PC-9 (cell line): Measurements from ENCODE around the gene RABIF. TPM values are rescaled to one million over a fixed set of nuclear protein-coding genes. Genes with fewer than 3 reads are reported as not detected.

Experiments
- BruUV-seq: library from RNA; stranded (reverse); fragments of 400-500 nt; replicated peaks from 2 replicates; lab custom pipeline; 2021; lab: Mats Ljungman, UMichigan
- CTCF ChIA-PET: fragments of 300-600 bp; sonication (Branson Sonifier 250); formaldehyde crosslinking; loops from one replicate; lab custom pipeline; 2022; ENCODE audit warnings: antibody characterized with exemption; lab: Charles Lee
- POLR2A ChIA-PET: fragments of 300-600 bp; sonication (Branson Sonifier 250); formaldehyde crosslinking; loops from one replicate; lab custom pipeline; 2022; ENCODE audit warnings: antibody characterized with exemption; ENCODE audit not compliant: unreplicated experiment; lab: Charles Lee
- DNase-seq, 2 experiments: peaks; one replicate each; pipeline versions ENCODE4 v3.0.0 to v3.0.0-alpha.2; 2015 to 2022; ENCODE audit warnings: mixed read lengths in 1 of 2
- H2AFZ ChIP-seq: fragments of 200-600 bp; sonication (generic); 2 replicates; pipeline ENCODE4 v1.8.1; 2017; ENCODE audit warnings: antibody characterized with exemption
- H3F3A ChIP-seq: fragments of 200-600 bp; sonication (generic); 2 replicates; pipeline ENCODE4 v1.8.1; 2017; ENCODE audit warnings: antibody characterized with exemption, mild to moderate bottlenecking, low read depth; ENCODE audit not compliant: insufficient read depth
- H3K27ac ChIP-seq: fragments of 200-600 bp; sonication (generic); 2 replicates; pipeline ENCODE4 v1.6.1; 2016; ENCODE audit warnings: mixed run types
- H3K27me3 ChIP-seq: fragments of 200-600 bp; sonication (generic); 2 replicates; pipeline ENCODE4 v1.6.1; 2016; ENCODE audit warnings: low read depth, mixed run types; ENCODE audit not compliant: insufficient read depth
- H3K36me3 ChIP-seq: fragments of 200-600 bp; sonication (generic); 2 replicates; pipeline ENCODE4 v1.6.1; 2016; ENCODE audit warnings: low read depth, mixed run types
- H3K4me1 ChIP-seq: fragments of 200-600 bp; sonication (generic); replicated peaks from 2 replicates; pipeline ENCODE4 v1.6.1; 2016; ENCODE audit warnings: mixed run types; ENCODE audit not compliant: insufficient read depth
- H3K4me2 ChIP-seq: fragments of 200-600 bp; sonication (generic); 2 replicates; pipeline ENCODE4 v1.6.1; 2017; ENCODE audit warnings: mixed run types
- H3K4me3 ChIP-seq: fragments of 200-600 bp; sonication (generic); 2 replicates; pipeline ENCODE4 v1.6.1; 2016; ENCODE audit warnings: mixed run types
- H3K79me2 ChIP-seq: fragments of 200-600 bp; sonication (generic); 2 replicates; pipeline ENCODE4 v1.6.1; 2017; ENCODE audit warnings: low read depth, mixed run types
- H3K9me2 ChIP-seq: fragments of 200-600 bp; sonication (generic); 2 replicates; pipeline ENCODE4 v1.8.1; 2017; ENCODE audit warnings: mild to moderate bottlenecking; ENCODE audit not compliant: insufficient read depth
- H3K9me3 ChIP-seq: fragments of 200-600 bp; sonication (generic); 2 replicates; pipeline ENCODE4 v1.8.1; 2016; ENCODE audit warnings: low read depth; ENCODE audit not compliant: insufficient read depth
- H4K20me1 ChIP-seq: fragments of 200-600 bp; sonication (generic); 2 replicates; pipeline ENCODE4 v1.8.1; 2017; ENCODE audit not compliant: insufficient read depth
- EZH2 ChIP-seq: fragments of 200-600 bp; sonication (generic); IDR thresholded peaks from 2 replicates; pipeline ENCODE4 v1.8.0; 2017; ENCODE audit warnings: antibody characterized with exemption, low read depth
- intact Hi-C: fragments of 100-400 bp; cut with micrococcal nuclease; formaldehyde crosslinking; loops from one replicate; pipeline ENCODE4 v1.10.0; 2022; ENCODE audit not compliant: unreplicated experiment
- total RNA-seq: library from RNA; stranded (reverse); gene quantifications from 2 replicates; pipeline ENCODE4 v1.2.3, GENCODE V29; 2021
- TF ChIP-seq, protein P1 (sequence below): fragments of 200-600 bp; sonication (generic); conservative IDR thresholded peaks from 2 replicates; pipeline ENCODE4 v1.6.1; 2017; ENCODE audit warnings: mixed run types, antibody characterized with exemption, mild to moderate bottlenecking, moderate library complexity

RABIF gene
- total RNA-seq, 1 experiment from 2014 or later: 10.9 TPM

GRCh38 chr1:202860744-202861419 lies 28.1 kb downstream of the RABIF start:
- H3F3A ChIP-seq: peaks cover 19% of the 10 kb centered on the region
- peak overlapping the region; percentile 57 for H3K4me3 ChIP-seq
- H4K20me1 ChIP-seq: no peaks in the 10 kb centered on the region
- H2AFZ ChIP-seq: peak overlapping the region; percentile 89
- CTCF ChIA-PET: no interaction called here
- no peaks in the 10 kb centered on the region for H3K9me3 ChIP-seq
- H3K27ac ChIP-seq: peak overlapping the region; percentile 62
- no peaks in the 10 kb centered on the region; the same call in 1 of the 2 replicates for H3K79me2 ChIP-seq
- POLR2A ChIA-PET: interaction anchor here (0.6 to 0.9 kb wide), 9 partner anchors 12 to 420 kb away, joined by 3 to 36 read pairs (median 5); partner anchors contain the start of genes RABIF and TMEM183A
- peaks cover 22% of the 10 kb centered on the region for H3K4me1 ChIP-seq
- H3K4me2 ChIP-seq: peak overlapping the region; percentile 85
- intact Hi-C loops: loop anchor here (2.0 kb wide), 2 partner anchors 28 to 50 kb away; partner anchors contain the start of genes PCAT6 and RABIF
- DNase-seq: peak; percentile 89 to 94
- no TSS peak for BruUV-seq
- H3K27me3 ChIP-seq: no peaks in the 10 kb centered on the region
- H3K36me3 ChIP-seq: no peaks in the 10 kb centered on the region
- TF ChIP-seq, protein P1, sequence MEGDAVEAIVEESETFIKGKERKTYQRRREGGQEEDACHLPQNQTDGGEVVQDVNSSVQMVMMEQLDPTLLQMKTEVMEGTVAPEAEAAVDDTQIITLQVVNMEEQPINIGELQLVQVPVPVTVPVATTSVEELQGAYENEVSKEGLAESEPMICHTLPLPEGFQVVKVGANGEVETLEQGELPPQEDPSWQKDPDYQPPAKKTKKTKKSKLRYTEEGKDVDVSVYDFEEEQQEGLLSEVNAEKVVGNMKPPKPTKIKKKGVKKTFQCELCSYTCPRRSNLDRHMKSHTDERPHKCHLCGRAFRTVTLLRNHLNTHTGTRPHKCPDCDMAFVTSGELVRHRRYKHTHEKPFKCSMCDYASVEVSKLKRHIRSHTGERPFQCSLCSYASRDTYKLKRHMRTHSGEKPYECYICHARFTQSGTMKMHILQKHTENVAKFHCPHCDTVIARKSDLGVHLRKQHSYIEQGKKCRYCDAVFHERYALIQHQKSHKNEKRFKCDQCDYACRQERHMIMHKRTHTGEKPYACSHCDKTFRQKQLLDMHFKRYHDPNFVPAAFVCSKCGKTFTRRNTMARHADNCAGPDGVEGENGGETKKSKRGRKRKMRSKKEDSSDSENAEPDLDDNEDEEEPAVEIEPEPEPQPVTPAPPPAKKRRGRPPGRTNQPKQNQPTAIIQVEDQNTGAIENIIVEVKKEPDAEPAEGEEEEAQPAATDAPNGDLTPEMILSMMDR: 0 out of 2 replicates have a peak, but pooled peaks have one; percentile 11
- TF ChIP-seq EZH2: no peak
- no peaks in the 10 kb centered on the region for H3K9me2 ChIP-seq

DNA sequence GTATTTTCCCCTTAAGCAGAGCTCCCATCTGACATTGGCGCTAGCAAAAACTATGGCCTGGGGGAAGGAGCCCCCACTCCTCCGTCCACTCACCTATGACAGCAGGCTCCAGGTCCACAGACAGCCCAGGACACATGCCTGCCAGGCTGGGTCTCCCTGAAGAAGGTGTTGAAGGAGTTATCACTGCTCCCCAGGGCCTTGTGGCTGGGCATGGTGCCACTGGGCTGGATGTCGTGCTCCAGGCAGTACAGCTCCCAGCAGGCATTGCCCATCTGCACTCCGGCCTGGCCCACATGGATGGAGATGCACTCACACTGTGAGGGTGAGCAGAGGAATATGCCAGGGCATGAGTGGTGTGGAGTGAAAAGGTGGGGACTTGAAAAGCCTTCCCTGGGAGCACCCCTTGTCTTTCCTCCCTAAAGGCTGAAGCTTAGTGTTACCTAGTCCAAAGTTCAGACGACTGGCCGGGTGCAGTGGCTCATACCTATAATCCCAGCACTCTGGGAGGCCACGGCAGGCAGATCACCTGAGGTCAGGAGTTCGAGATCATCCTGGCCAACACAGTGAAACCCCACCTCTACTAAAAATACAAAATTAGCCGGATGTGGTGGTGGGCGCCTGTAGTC lies 30.0 kb downstream of the RABIF start:
- no peaks in the 10 kb centered on the region for H3K9me3 ChIP-seq
- intact Hi-C loops: no loop called here
- DNase-seq: no peak
- H3K4me1 ChIP-seq: peaks cover 22% of the 10 kb centered on the region
- no peak overlapping the region for H3K4me3 ChIP-seq
- ChIA-PET POLR2A (no interaction called here), CTCF (interaction anchor here (0.6 kb wide), 1 partner anchor 84 kb away, joined by 3 read pairs; no protein-coding TSS in a partner anchor)
- H3K27ac ChIP-seq: no peak overlapping the region
- no peaks in the 10 kb centered on the region for H3K36me3 ChIP-seq
- no peaks in the 10 kb centered on the region; the same call in 1 of the 2 replicates for H3K79me2 ChIP-seq
- H2AFZ ChIP-seq: no peak overlapping the region
- no peaks in the 10 kb centered on the region for H3K9me2 ChIP-seq
- no peaks in the 10 kb centered on the region for H4K20me1 ChIP-seq
- no peak overlapping the region for H3K4me2 ChIP-seq
- TF ChIP-seq, protein P1: no peak
- TF ChIP-seq EZH2: no peak
- peaks cover 19% of the 10 kb centered on the region for H3F3A ChIP-seq
- no TSS peak for BruUV-seq
- H3K27me3 ChIP-seq: no peaks in the 10 kb centered on the region

DNA sequence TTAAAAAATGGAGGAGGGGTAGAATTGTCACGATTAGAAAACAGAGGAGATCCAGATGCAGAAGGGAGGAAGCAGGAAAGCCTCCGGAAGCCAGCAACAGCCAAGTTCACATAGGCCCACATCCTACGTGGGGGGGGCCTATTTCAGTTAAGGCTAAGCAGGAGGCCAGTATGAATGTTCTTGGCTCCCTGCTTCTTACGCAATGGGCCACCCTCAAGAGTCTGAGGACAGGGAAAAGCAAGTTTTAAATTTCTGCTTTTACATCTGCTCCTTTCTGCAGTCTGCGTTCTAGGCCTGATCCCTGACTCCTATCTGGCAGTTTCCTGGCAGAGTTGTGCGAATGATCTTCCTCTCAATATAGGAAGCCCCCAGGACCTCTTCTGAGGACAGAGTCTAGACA lies 30.6 kb downstream of the RABIF start:
- Histone ChIP-seq H4K20me1 (no peaks in the 10 kb centered on the region), H3K9me3 (no peaks in the 10 kb centered on the region), H3F3A (peaks cover 19% of the 10 kb centered on the region), H3K27me3 (no peaks in the 10 kb centered on the region), H3K27ac (no peak overlapping the region), H3K36me3 (no peaks in the 10 kb centered on the region), H3K79me2 (no peaks in the 10 kb centered on the region; the same call in 1 of the 2 replicates), H3K4me3 (no peak overlapping the region), H3K4me1 (peaks cover 22% of the 10 kb centered on the region), H3K4me2 (no peak overlapping the region), H2AFZ (no peak overlapping the region), H3K9me2 (no peaks in the 10 kb centered on the region)
- TF ChIP-seq, protein P1: no peak
- TF ChIP-seq EZH2: no peak
- ChIA-PET POLR2A (no interaction called here), CTCF (interaction anchor here (0.6 kb wide), 1 partner anchor 84 kb away, joined by 3 read pairs; no protein-coding TSS in a partner anchor)
- no TSS peak for BruUV-seq
- intact Hi-C loops: no loop called here
- DNase-seq: no peak
